Measurements from ENCODE around the gene IQSEC1. TPM values are rescaled to one million over a fixed set of nuclear protein-coding genes. Genes with fewer than 3 reads are reported as not detected.

Gene IQSEC1
- polyA plus RNA-seq, 1 donor (not counting 4 experiments of a cell fraction or from before 2014, with no cell fraction given): 2.8 TPM

DNA sequence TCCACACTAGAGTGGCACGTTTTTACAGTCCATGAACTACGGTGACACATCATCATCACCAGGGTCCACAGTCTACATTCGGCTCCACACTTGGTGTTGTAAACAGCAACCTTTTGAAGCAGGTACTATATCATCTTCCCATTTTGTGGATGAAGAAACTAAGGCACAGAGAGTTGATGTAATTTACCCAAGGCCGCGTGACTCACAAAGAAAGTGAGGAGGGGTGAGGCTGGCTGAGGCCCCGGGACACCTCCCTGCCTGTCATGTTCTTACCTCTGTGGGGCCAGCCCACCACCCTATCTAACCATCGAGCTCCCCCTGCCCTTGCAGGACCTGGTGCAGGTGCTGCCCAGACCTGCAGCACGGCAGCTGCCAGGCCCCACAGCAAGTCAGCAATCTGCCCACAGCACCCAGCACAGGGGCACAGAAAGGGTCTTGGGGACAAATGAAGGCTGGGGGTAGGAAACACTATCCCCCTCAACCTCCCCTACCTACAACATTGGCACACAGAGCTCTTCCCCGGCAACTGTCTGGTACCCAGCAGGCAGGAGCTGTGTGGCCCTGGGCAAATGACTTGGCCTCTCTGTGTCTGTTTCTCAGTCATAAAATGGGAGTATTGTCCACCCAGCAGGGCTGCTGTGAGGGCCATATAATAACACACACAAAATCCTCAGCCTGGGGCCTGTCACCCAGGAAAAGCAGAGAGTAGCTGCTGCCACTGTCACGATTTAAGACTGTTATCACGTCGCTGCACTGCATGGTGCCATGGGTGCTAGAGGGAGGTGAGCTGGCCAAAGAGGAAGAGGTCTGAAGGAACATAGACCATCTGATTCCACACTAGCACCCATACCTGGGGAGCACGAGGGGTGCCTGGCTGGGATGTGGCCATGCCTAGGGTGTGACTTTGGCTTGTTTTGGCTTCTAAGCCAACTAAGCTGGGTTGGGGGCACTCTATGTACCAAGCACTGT is 115.1 kb downstream of the IQSEC1 start:
- peak; percentile 13 for FAIRE-seq
- H3K4me2 ChIP-seq (ENCODE audit: control insufficient read depth, extremely low read depth, insufficient read depth, low read depth, low read length): no peak overlapping the region
- peaks cover 1 to 3% of the 10 kb centered on the region in 2 experiments for H3K36me3 ChIP-seq (ENCODE audit: control insufficient read depth in 2 of 2, extremely low read depth in 1 of 2, insufficient read depth in 2 of 2, low read length in 2 of 2)
- H2AFZ ChIP-seq (ENCODE audit: control insufficient read depth, low read length): no peak overlapping the region
- H3K9ac ChIP-seq (ENCODE audit: control insufficient read depth, extremely low read depth, insufficient read depth, low read length): no peak overlapping the region
- H3K9me1 ChIP-seq (ENCODE audit: control insufficient read depth, extremely low read depth, insufficient read depth, low read length): no peaks in the 10 kb centered on the region
- peaks cover 7% of the 10 kb centered on the region for H3K4me1 ChIP-seq (ENCODE audit: control insufficient read depth, extremely low read depth, insufficient read depth, low read length)
- no peak for DNase-seq (ENCODE audit: low read depth, low spot score)
- no peak overlapping the region for H3K27ac ChIP-seq (ENCODE audit: control insufficient read depth, insufficient read depth, low read length)
- no peaks in the 10 kb centered on the region for H3K9me3 ChIP-seq (ENCODE audit: control insufficient read depth, low read depth, low read length)
- no peak overlapping the region for H3K4me3 ChIP-seq (ENCODE audit: control insufficient read depth in 2 of 3, extremely low read depth in 1 of 3, insufficient read depth in 2 of 3, low read depth in 1 of 3, low read length in 3 of 3)
- H3K27me3 ChIP-seq (ENCODE audit: control insufficient read depth, extremely low read depth, insufficient read depth, low read length): no peaks in the 10 kb centered on the region
- TF ChIP-seq EZH2 (IDR thresholded peaks at IDR 0.05; ENCODE audit: low read length): no peak
- peaks cover 2% of the 10 kb centered on the region for H4K20me1 ChIP-seq (ENCODE audit: control insufficient read depth, extremely low read depth, insufficient read depth, low read length)
- peaks cover 9% of the 10 kb centered on the region for H3K79me2 ChIP-seq (ENCODE audit: control insufficient read depth, insufficient read depth, low read length)
- dilution Hi-C loops (cut with MboI; ENCODE audit: extremely low pct_ligation_motif_present, low sequenced_read_pairs): no loop called here

DNA sequence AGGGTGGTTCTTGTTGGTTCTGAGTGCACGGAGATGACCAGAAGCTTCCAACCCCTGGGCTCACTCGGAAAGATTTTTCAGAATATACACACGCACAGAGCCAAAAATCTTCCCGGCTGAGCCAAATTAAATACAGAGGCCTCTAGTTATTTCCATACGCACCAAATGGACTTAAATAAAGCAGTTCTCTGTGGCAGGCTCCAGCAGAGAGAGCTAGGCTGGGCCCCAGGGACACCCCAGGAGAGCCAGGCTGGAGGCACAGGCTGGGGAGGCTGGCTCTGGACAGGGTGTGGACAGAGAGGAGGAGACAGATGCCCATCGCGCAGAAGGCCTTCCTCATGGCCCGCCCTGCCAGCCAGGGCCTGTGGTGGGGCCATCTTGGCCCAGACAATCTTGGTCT is 115.9 kb downstream of the IQSEC1 start:
- FAIRE-seq (no peak), DNase-seq (ENCODE audit: low read depth, low spot score) (no peak)
- Histone ChIP-seq H3K4me1 (ENCODE audit: control insufficient read depth, extremely low read depth, insufficient read depth, low read length) (peaks cover 7% of the 10 kb centered on the region), H3K9me1 (ENCODE audit: control insufficient read depth, extremely low read depth, insufficient read depth, low read length) (no peaks in the 10 kb centered on the region), H3K4me3 (ENCODE audit: control insufficient read depth in 2 of 3, extremely low read depth in 1 of 3, insufficient read depth in 2 of 3, low read depth in 1 of 3, low read length in 3 of 3) (no peak overlapping the region), H3K9ac (ENCODE audit: control insufficient read depth, extremely low read depth, insufficient read depth, low read length) (no peak overlapping the region), H3K27ac (ENCODE audit: control insufficient read depth, insufficient read depth, low read length) (no peak overlapping the region), H3K9me3 (ENCODE audit: control insufficient read depth, low read depth, low read length) (no peaks in the 10 kb centered on the region), H3K4me2 (ENCODE audit: control insufficient read depth, extremely low read depth, insufficient read depth, low read depth, low read length) (no peak overlapping the region), H2AFZ (ENCODE audit: control insufficient read depth, low read length) (no peak overlapping the region), H4K20me1 (ENCODE audit: control insufficient read depth, extremely low read depth, insufficient read depth, low read length) (peaks cover 2% of the 10 kb centered on the region), H3K27me3 (ENCODE audit: control insufficient read depth, extremely low read depth, insufficient read depth, low read length) (no peaks in the 10 kb centered on the region), H3K79me2 (ENCODE audit: control insufficient read depth, insufficient read depth, low read length) (peaks cover 9% of the 10 kb centered on the region), H3K36me3 (ENCODE audit: control insufficient read depth in 2 of 2, extremely low read depth in 1 of 2, insufficient read depth in 2 of 2, low read length in 2 of 2) (peaks cover 1 to 3% of the 10 kb centered on the region in 2 experiments)
- TF ChIP-seq, protein P1, sequence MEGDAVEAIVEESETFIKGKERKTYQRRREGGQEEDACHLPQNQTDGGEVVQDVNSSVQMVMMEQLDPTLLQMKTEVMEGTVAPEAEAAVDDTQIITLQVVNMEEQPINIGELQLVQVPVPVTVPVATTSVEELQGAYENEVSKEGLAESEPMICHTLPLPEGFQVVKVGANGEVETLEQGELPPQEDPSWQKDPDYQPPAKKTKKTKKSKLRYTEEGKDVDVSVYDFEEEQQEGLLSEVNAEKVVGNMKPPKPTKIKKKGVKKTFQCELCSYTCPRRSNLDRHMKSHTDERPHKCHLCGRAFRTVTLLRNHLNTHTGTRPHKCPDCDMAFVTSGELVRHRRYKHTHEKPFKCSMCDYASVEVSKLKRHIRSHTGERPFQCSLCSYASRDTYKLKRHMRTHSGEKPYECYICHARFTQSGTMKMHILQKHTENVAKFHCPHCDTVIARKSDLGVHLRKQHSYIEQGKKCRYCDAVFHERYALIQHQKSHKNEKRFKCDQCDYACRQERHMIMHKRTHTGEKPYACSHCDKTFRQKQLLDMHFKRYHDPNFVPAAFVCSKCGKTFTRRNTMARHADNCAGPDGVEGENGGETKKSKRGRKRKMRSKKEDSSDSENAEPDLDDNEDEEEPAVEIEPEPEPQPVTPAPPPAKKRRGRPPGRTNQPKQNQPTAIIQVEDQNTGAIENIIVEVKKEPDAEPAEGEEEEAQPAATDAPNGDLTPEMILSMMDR (optimal IDR thresholded peaks at IDR 0.05 in 1 of 3, IDR thresholded peaks at IDR 0.05 in 1 of 3, conservative IDR thresholded peaks at IDR 0.05 in 1 of 3; ENCODE audit: extremely low read depth in 1 of 3, insufficient read depth in 2 of 3, low read length in 3 of 3): no peak
- no peak for TF ChIP-seq EZH2 (IDR thresholded peaks at IDR 0.05; ENCODE audit: low read length)
- dilution Hi-C loops (cut with MboI; ENCODE audit: extremely low pct_ligation_motif_present, low sequenced_read_pairs): no loop called here
